ENCODE results near the gene ZNF302.

Gene ZNF302

GRCh38 chr19:34675250-34675649 lies 2.2 kb upstream of the ZNF302 start:
- ATAC-seq = no peak
- TF ChIP-seq CREB5 (CRISPR knock-in tag; IDR thresholded peaks at IDR 0.05; ENCODE audit: low read depth) = no peak
- TF ChIP-seq SNAI2 (CRISPR knock-in tag; IDR thresholded peaks at IDR 0.05) = no peak
- TF ChIP-seq PATZ1 (CRISPR knock-in tag; IDR thresholded peaks at IDR 0.05; ENCODE audit: borderline replicate concordance) = no peak
- no peak for TF ChIP-seq ZNF565 (CRISPR knock-in tag; conservative IDR thresholded peaks at IDR 0.05; ENCODE audit: low read depth)
- no peak for TF ChIP-seq TOX (CRISPR knock-in tag; IDR thresholded peaks at IDR 0.05; ENCODE audit: borderline replicate concordance)
- no peak for TF ChIP-seq ESRRG (CRISPR knock-in tag; IDR thresholded peaks at IDR 0.05)
- TF ChIP-seq PPARA (CRISPR knock-in tag; IDR thresholded peaks at IDR 0.05; ENCODE audit: borderline replicate concordance) = no peak
- no peak for TF ChIP-seq ZNF8 (CRISPR knock-in tag; IDR thresholded peaks at IDR 0.05)
- TF ChIP-seq ZC3H10 (CRISPR knock-in tag; IDR thresholded peaks at IDR 0.05) = no peak
- TF ChIP-seq ZFP30 (CRISPR knock-in tag; IDR thresholded peaks at IDR 0.05) = no peak
- no peak for TF ChIP-seq ZFP3 (CRISPR knock-in tag; IDR thresholded peaks at IDR 0.05)
- no peak for TF ChIP-seq TSHZ2 (CRISPR knock-in tag; IDR thresholded peaks at IDR 0.05)
- TF ChIP-seq OSR1 (CRISPR knock-in tag; IDR thresholded peaks at IDR 0.05) = no peak
- TF ChIP-seq BACH2 (CRISPR knock-in tag; IDR thresholded peaks at IDR 0.05; ENCODE audit: borderline replicate concordance) = no peak
- TF ChIP-seq CSRNP3 (CRISPR knock-in tag; IDR thresholded peaks at IDR 0.05) = no peak

GRCh38 chr19:34675919-34676318 lies 1.6 kb upstream of the ZNF302 start:
- TF ChIP-seq BACH2 (CRISPR knock-in tag; IDR thresholded peaks at IDR 0.05; ENCODE audit: borderline replicate concordance) (no peak), ISL1 (CRISPR knock-in tag; IDR thresholded peaks at IDR 0.05) (no peak), CSRNP3 (CRISPR knock-in tag; IDR thresholded peaks at IDR 0.05) (no peak), OSR1 (CRISPR knock-in tag; IDR thresholded peaks at IDR 0.05) (no peak), ZFP30 (CRISPR knock-in tag; IDR thresholded peaks at IDR 0.05) (no peak), ARNTL (CRISPR knock-in tag; IDR thresholded peaks at IDR 0.05; ENCODE audit: borderline replicate concordance, low read depth) (no peak), CREB5 (CRISPR knock-in tag; IDR thresholded peaks at IDR 0.05; ENCODE audit: low read depth) (no peak), RARB (CRISPR knock-in tag; IDR thresholded peaks at IDR 0.05) (no peak), SNAI2 (CRISPR knock-in tag; IDR thresholded peaks at IDR 0.05) (no peak), TCF4 (CRISPR knock-in tag; IDR thresholded peaks at IDR 0.05; ENCODE audit: borderline replicate concordance) (no peak), CSDC2 (CRISPR knock-in tag; IDR thresholded peaks at IDR 0.05) (no peak), GLIS3 (CRISPR knock-in tag; IDR thresholded peaks at IDR 0.05) (no peak), ZNF70 (CRISPR knock-in tag; IDR thresholded peaks at IDR 0.05) (no peak), TOX (CRISPR knock-in tag; IDR thresholded peaks at IDR 0.05; ENCODE audit: borderline replicate concordance) (no peak)
- no peak for ATAC-seq
